Activated CD8-positive, alpha-beta T cell treated with anti-CD3 and anti-CD28 coated beads, Interleukin-2, amount 10 ng/mL, durations not matched to agents 7 days and 5 days (primary cell): Measurements from ENCODE around the gene CENPV. TPM values are rescaled to one million over a fixed set of nuclear protein-coding genes. Genes with fewer than 3 reads are reported as not detected.

Experiments used
- ATAC-seq: fragments of 150-1000 bp; cut with Tn5 transposase; one replicate; pipeline ENCODE4 v1.10.0; 2021; ENCODE audit warnings: moderate library complexity
- CTCF ChIA-PET: fragments of 350-600 bp; sonication (Branson Sonifier 250); formaldehyde crosslinking; loops from one replicate; lab custom pipeline; 2021; ENCODE audit warnings: antibody characterized with exemption; lab: Charles Lee
- POLR2A ChIA-PET: fragments of 350-600 bp; sonication (Branson Sonifier 250); formaldehyde crosslinking; loops from one replicate; lab custom pipeline; 2021; ENCODE audit warnings: antibody characterized with exemption; lab: Charles Lee
- DNase-seq: peaks from one replicate; pipeline ENCODE4 v3.0.0-alpha.2; 2020
- H3K27ac Mint-ChIP-seq: one replicate; pipeline ENCODE4 v1.8.0; 2021; ENCODE audit warnings: mild to moderate bottlenecking, mixed read lengths
- H3K27me3 Mint-ChIP-seq: one replicate; pipeline ENCODE4 v1.8.0; 2021; ENCODE audit warnings: low read depth, mixed read lengths
- H3K36me3 Mint-ChIP-seq: one replicate; pipeline ENCODE4 v1.8.0; 2021; ENCODE audit warnings: low read depth, mixed read lengths
- H3K4me1 Mint-ChIP-seq: one replicate; pipeline ENCODE4 v1.8.0; 2021; ENCODE audit warnings: low read depth, mixed read lengths
- H3K4me3 Mint-ChIP-seq: one replicate; pipeline ENCODE4 v1.8.0; 2021; ENCODE audit warnings: mild to moderate bottlenecking, mixed read lengths
- H3K9me3 Mint-ChIP-seq: one replicate; pipeline ENCODE4 v1.8.0; 2022; ENCODE audit warnings: mixed read lengths; ENCODE audit not compliant: insufficient read depth
- total RNA-seq, 2 experiments: library from RNA; stranded (reverse); gene quantifications; one replicate each; pipeline ENCODE4 v1.2.3, GENCODE V29; 2021

CENPV gene
- total RNA-seq, 2 experiments from 2014 or later = 28.6 to 36.4 TPM

GRCh38 chr17:16381496-16381820 lies 28.2 kb upstream of the CENPV start:
- peak overlapping the region; percentile 97 for H3K4me3 Mint-ChIP-seq
- no peaks in the 10 kb centered on the region for H3K9me3 Mint-ChIP-seq
- peak overlapping the region; percentile 96 for H3K27ac Mint-ChIP-seq
- ATAC-seq (peak; percentile 11), DNase-seq (no peak)
- H3K36me3 Mint-ChIP-seq = peaks cover 38% of the 10 kb centered on the region
- peaks cover 39% of the 10 kb centered on the region for H3K4me1 Mint-ChIP-seq
- ChIA-PET CTCF (interaction anchor here (2.4 to 5.2 kb wide), 2 partner anchors 18 to 34 kb away, joined by 27 to 33 read pairs; partner anchors contain the start of gene TRPV2), POLR2A (interaction anchor here (1.0 to 2.8 kb wide), 14 partner anchors 12 to 167 kb away, joined by 3 to 66 read pairs (median 6); partner anchors contain the start of genes CENPV, NCOR1 and TRPV2)
- no peaks in the 10 kb centered on the region for H3K27me3 Mint-ChIP-seq

GRCh38 chr17:16380640-16381495 lies 27.6 kb upstream of the CENPV start, which contains the start of gene UBB:
Gene UBB, plus strand, starts transcription at chr17:16381091. Its CDS starts 817 bp downstream, at chr17:16381908.
- DNase-seq = peak; percentile 97
- peaks cover 38% of the 10 kb centered on the region for H3K4me1 Mint-ChIP-seq
- POLR2A ChIA-PET = interaction anchor here (0.6 to 2.8 kb wide), 25 partner anchors 8 to 203 kb away, joined by 3 to 66 read pairs (median 5); partner anchors contain the start of genes CENPV, NCOR1 and TRPV2
- ATAC-seq = peak; percentile 92
- no peaks in the 10 kb centered on the region for H3K27me3 Mint-ChIP-seq
- CTCF ChIA-PET = interaction anchor here (0.6 to 5.2 kb wide), 6 partner anchors 17 to 531 kb away, joined by 3 to 33 read pairs (median 6); partner anchors contain the start of gene TRPV2
- H3K36me3 Mint-ChIP-seq = peaks cover 38% of the 10 kb centered on the region
- H3K4me3 Mint-ChIP-seq = peak within 1 kb of the TSS; percentile 97
- H3K9me3 Mint-ChIP-seq = no peaks in the 10 kb centered on the region
- peak within 1 kb of the TSS; percentile 96 for H3K27ac Mint-ChIP-seq

GRCh38 chr17:16379654-16380053 lies 26.4 kb upstream of the CENPV start:
- ChIA-PET CTCF (interaction anchor here (2.4 to 2.9 kb wide), 2 partner anchors 15 to 36 kb away, joined by 20 to 27 read pairs; partner anchors contain the start of gene TRPV2), POLR2A (interaction anchor here (2.2 to 2.8 kb wide), 2 partner anchors 15 to 36 kb away, joined by 22 to 66 read pairs; partner anchors contain the start of gene TRPV2)
- Mint-ChIP-seq H3K9me3 (no peaks in the 10 kb centered on the region), H3K4me3 (no peak overlapping the region), H3K27ac (no peak overlapping the region), H3K27me3 (no peaks in the 10 kb centered on the region), H3K36me3 (peaks cover 38% of the 10 kb centered on the region), H3K4me1 (peaks cover 35% of the 10 kb centered on the region)
- ATAC-seq (no peak), DNase-seq (no peak)

GRCh38 chr17:16378636-16379282 lies 25.5 kb upstream of the CENPV start:
- Mint-ChIP-seq H3K36me3 (peaks cover 29% of the 10 kb centered on the region), H3K27ac (no peak overlapping the region), H3K4me3 (no peak overlapping the region), H3K27me3 (no peaks in the 10 kb centered on the region), H3K9me3 (no peaks in the 10 kb centered on the region), H3K4me1 (peaks cover 26% of the 10 kb centered on the region)
- no peak for ATAC-seq
- DNase-seq = no peak
- CTCF ChIA-PET = interaction anchor here (0.9 to 2.9 kb wide), 3 partner anchors 15 to 37 kb away, joined by 4 to 20 read pairs (median 5); partner anchors contain the start of genes CENPV and TRPV2
- POLR2A ChIA-PET = no interaction called here

- H3K4me3 Mint-ChIP-seq = no peak overlapping the region
- CTCF ChIA-PET = interaction anchor here (1.2 to 2.9 kb wide), 2 partner anchors 14 to 25 kb away, joined by 5 to 20 read pairs; partner anchors contain the start of gene CENPV
- no peak overlapping the region for H3K27ac Mint-ChIP-seq
- H3K27me3 Mint-ChIP-seq = no peaks in the 10 kb centered on the region
- POLR2A ChIA-PET = interaction anchor here (0.6 kb wide), 1 partner anchor 75 kb away, joined by 3 read pairs; no protein-coding TSS in a partner anchor
- no peaks in the 10 kb centered on the region for H3K9me3 Mint-ChIP-seq
- H3K36me3 Mint-ChIP-seq = peaks cover 22% of the 10 kb centered on the region
- H3K4me1 Mint-ChIP-seq = peaks cover 19% of the 10 kb centered on the region
- no peak for ATAC-seq
- no peak for DNase-seq
Measured at GRCh38 chr17:16377941-16378341, 24.7 kb upstream of the CENPV start.

GRCh38 chr17:16374146-16374938 lies 21.1 kb upstream of the CENPV start:
- DNase-seq = no peak
- no peaks in the 10 kb centered on the region for H3K9me3 Mint-ChIP-seq
- H3K36me3 Mint-ChIP-seq = no peaks in the 10 kb centered on the region
- no peak for ATAC-seq
- no peaks in the 10 kb centered on the region for H3K4me1 Mint-ChIP-seq
- ChIA-PET CTCF (interaction anchor here (0.5 to 2.5 kb wide), 3 partner anchors 10 to 67 kb away, joined by 3 to 18 read pairs (median 3); no protein-coding TSS in a partner anchor), POLR2A (interaction anchor here (0.6 kb wide), 1 partner anchor 11 kb away, joined by 3 read pairs; no protein-coding TSS in a partner anchor)
- H3K4me3 Mint-ChIP-seq = no peak overlapping the region
- no peaks in the 10 kb centered on the region for H3K27me3 Mint-ChIP-seq
- H3K27ac Mint-ChIP-seq = no peak overlapping the region

- Mint-ChIP-seq H3K27me3 (no peaks in the 10 kb centered on the region), H3K27ac (no peak overlapping the region), H3K4me3 (no peak overlapping the region), H3K36me3 (no peaks in the 10 kb centered on the region), H3K9me3 (no peaks in the 10 kb centered on the region), H3K4me1 (no peaks in the 10 kb centered on the region)
- CTCF ChIA-PET = interaction anchor here (2.1 kb wide), 1 partner anchor 8 kb away, joined by 15 read pairs; no protein-coding TSS in a partner anchor
- DNase-seq (no peak), ATAC-seq (no peak)
- POLR2A ChIA-PET = no interaction called here
Measured at GRCh38 chr17:16371742-16372141, 18.5 kb upstream of the CENPV start.

GRCh38 chr17:16364625-16365024 lies 11.4 kb upstream of the CENPV start:
- H3K9me3 Mint-ChIP-seq = no peaks in the 10 kb centered on the region
- H3K27ac Mint-ChIP-seq = no peak overlapping the region
- H3K36me3 Mint-ChIP-seq = no peaks in the 10 kb centered on the region
- CTCF ChIA-PET = interaction anchor here (0.8 to 6.2 kb wide), 31 partner anchors 8 to 157 kb away, joined by 3 to 88 read pairs (median 9); partner anchors contain the start of genes CENPV, TRPV2 and UBB
- H3K4me1 Mint-ChIP-seq = peaks cover 3% of the 10 kb centered on the region
- peaks cover 5% of the 10 kb centered on the region for H3K27me3 Mint-ChIP-seq
- H3K4me3 Mint-ChIP-seq = no peak overlapping the region
- POLR2A ChIA-PET = interaction anchor here (2.8 to 3.1 kb wide), 2 partner anchors 16 to 51 kb away, joined by 13 to 22 read pairs; partner anchors contain the start of genes TRPV2 and UBB
- ATAC-seq (no peak), DNase-seq (no peak)

GRCh38 chr17:16363749-16364536 lies 10.7 kb upstream of the CENPV start:
- peaks cover 5% of the 10 kb centered on the region for H3K27me3 Mint-ChIP-seq
- no peak overlapping the region for H3K4me3 Mint-ChIP-seq
- ATAC-seq (peak; percentile 96), DNase-seq (peak; percentile 87)
- no peak overlapping the region for H3K27ac Mint-ChIP-seq
- POLR2A ChIA-PET = interaction anchor here (0.6 to 3.1 kb wide), 3 partner anchors 11 to 52 kb away, joined by 3 to 22 read pairs (median 13); partner anchors contain the start of genes TRPV2 and UBB
- H3K9me3 Mint-ChIP-seq = no peaks in the 10 kb centered on the region
- H3K4me1 Mint-ChIP-seq = peaks cover 3% of the 10 kb centered on the region
- H3K36me3 Mint-ChIP-seq = no peaks in the 10 kb centered on the region
- CTCF ChIA-PET = interaction anchor here (0.6 to 6.2 kb wide), 44 partner anchors 9 to 270 kb away, joined by 3 to 88 read pairs (median 5); partner anchors contain the start of genes CENPV, TRPV2 and UBB

GRCh38 chr17:16361874-16362273 lies 8.6 kb upstream of the CENPV start:
- Mint-ChIP-seq H3K4me1 (peaks cover 3% of the 10 kb centered on the region), H3K27me3 (peaks cover 10% of the 10 kb centered on the region), H3K36me3 (no peaks in the 10 kb centered on the region), H3K4me3 (no peak overlapping the region), H3K9me3 (no peaks in the 10 kb centered on the region), H3K27ac (no peak overlapping the region)
- no peak for DNase-seq
- no peak for ATAC-seq
- POLR2A ChIA-PET = no interaction called here
- CTCF ChIA-PET = interaction anchor here (2.9 to 6.2 kb wide), 2 partner anchors 9 to 54 kb away, joined by 21 to 88 read pairs; partner anchors contain the start of genes CENPV and TRPV2
